Measurements from ENCODE around the gene FGGY. TPM values are rescaled to one million over a fixed set of nuclear protein-coding genes. Genes with fewer than 3 reads are reported as not detected.
"Not testable (repeated sequence)": the region's sequence is repeated elsewhere in the genome, so short reads cannot be mapped to it uniquely, and the experiment has no call there.

FGGY gene
- total RNA-seq, 4 donors from 2014 or later: 24.9 to 35.9 (median 30.5) TPM

GRCh38 chr1:59707178-59707791, 410.4 kb downstream of the FGGY start:
- DNase-seq: peak in 1 of 2 donors; percentile 63
- intact Hi-C loops (cut with DNase I; ENCODE audit: low total_unique reads): no loop called here
- peak; percentile 65 to 67 for ATAC-seq
- no peaks in the 10 kb centered on the region for H3K36me3 ChIP-seq
- no peaks in the 10 kb centered on the region for H3K9me3 ChIP-seq
- H3K4me3 ChIP-seq: no peak overlapping the region
- TF ChIP-seq POLR2A (IDR thresholded peaks at IDR 0.05): no peak
- no peak for TF ChIP-seq CTCF (IDR thresholded peaks at IDR 0.05 in 4 of 5, conservative IDR thresholded peaks at IDR 0.05 in 1 of 5)
- in situ Hi-C loops (cut with MboI; ENCODE audit: low sequenced_read_pairs in 4 of 4): no loop called here
- peaks cover 60 to 68% of the 10 kb centered on the region in 2 donors for H3K4me1 ChIP-seq
- no peaks in the 10 kb centered on the region for H3K27me3 ChIP-seq
- H3K27ac ChIP-seq: peak overlapping the region; percentile 69 to 78 (median 75)

GRCh38 chr1:59709333-59709732, 412.4 kb downstream of the FGGY start:
- H3K9me3 ChIP-seq: no peaks in the 10 kb centered on the region
- no peaks in the 10 kb centered on the region for H3K27me3 ChIP-seq
- no peaks in the 10 kb centered on the region for H3K36me3 ChIP-seq
- H3K27ac ChIP-seq: no peak overlapping the region
- peaks cover 41 to 47% of the 10 kb centered on the region in 2 donors for H3K4me1 ChIP-seq
- ATAC-seq (no peak), DNase-seq (no peak)
- intact Hi-C loops (cut with DNase I; ENCODE audit: low total_unique reads): no loop called here
- no peak overlapping the region for H3K4me3 ChIP-seq
- in situ Hi-C loops (cut with MboI; ENCODE audit: low sequenced_read_pairs in 4 of 4): no loop called here
- no peak for TF ChIP-seq CTCF (IDR thresholded peaks at IDR 0.05 in 4 of 5, conservative IDR thresholded peaks at IDR 0.05 in 1 of 5)
- TF ChIP-seq POLR2A (IDR thresholded peaks at IDR 0.05): no peak

GRCh38 chr1:59710920-59711319, 414.0 kb downstream of the FGGY start:
- H3K9me3 ChIP-seq; H3K36me3 ChIP-seq; H3K27ac ChIP-seq; intact Hi-C loops (cut with DNase I; ENCODE audit: low total_unique reads); ATAC-seq; H3K4me3 ChIP-seq; H3K27me3 ChIP-seq; in situ Hi-C loops (cut with MboI; ENCODE audit: low sequenced_read_pairs in 4 of 4); DNase-seq: not testable (repeated sequence)
- peaks cover 26 to 34% of the 10 kb centered on the region in 2 donors for H3K4me1 ChIP-seq

- Histone ChIP-seq H3K27ac (no peak overlapping the region), H3K9me3 (no peaks in the 10 kb centered on the region), H3K27me3 (no peaks in the 10 kb centered on the region), H3K4me1 (peaks cover 16 to 33% of the 10 kb centered on the region in 2 donors), H3K4me3 (no peak overlapping the region), H3K36me3 (no peaks in the 10 kb centered on the region)
- ATAC-seq (no peak), DNase-seq (no peak)
- TF ChIP-seq POLR2A (IDR thresholded peaks at IDR 0.05) (no peak), CTCF (IDR thresholded peaks at IDR 0.05 in 4 of 5, conservative IDR thresholded peaks at IDR 0.05 in 1 of 5) (no peak)
- intact Hi-C loops (cut with DNase I; ENCODE audit: low total_unique reads) (no loop called here), in situ Hi-C loops (cut with MboI; ENCODE audit: low sequenced_read_pairs in 4 of 4) (no loop called here)
Observed at GRCh38 chr1:59714219-59714618, 417.3 kb downstream of the FGGY start.

- DNase-seq (no peak), ATAC-seq (no peak)
- no peak for TF ChIP-seq POLR2A (IDR thresholded peaks at IDR 0.05)
- TF ChIP-seq CTCF (IDR thresholded peaks at IDR 0.05 in 4 of 5, conservative IDR thresholded peaks at IDR 0.05 in 1 of 5): no peak
- in situ Hi-C loops (cut with MboI; ENCODE audit: low sequenced_read_pairs in 4 of 4) (no loop called here), intact Hi-C loops (cut with DNase I; ENCODE audit: low total_unique reads) (no loop called here)
- Histone ChIP-seq H3K4me3 (no peak overlapping the region), H3K36me3 (no peaks in the 10 kb centered on the region), H3K4me1 (peaks cover 22 to 39% of the 10 kb centered on the region in 2 donors), H3K9me3 (no peaks in the 10 kb centered on the region), H3K27me3 (no peaks in the 10 kb centered on the region), H3K27ac (no peak overlapping the region)
Observed at GRCh38 chr1:59714966-59715365, 418.1 kb downstream of the FGGY start.
